OCI-LY7 (cell line): ENCODE results near the gene ALKBH3. TPM values are rescaled to one million over a fixed set of nuclear protein-coding genes. Genes with fewer than 3 reads are reported as not detected.

Source experiments
- BruUV-seq: library from RNA; stranded (reverse); fragments of 400-500 nt; replicated peaks from 2 replicates; lab custom pipeline; 2021; lab: Mats Ljungman, UMichigan
- CTCF ChIA-PET: fragments of 300-600 bp; sonication (Branson Sonifier 250); formaldehyde crosslinking; loops from one replicate; lab custom pipeline; 2022; ENCODE audit warnings: antibody characterized with exemption; ENCODE audit not compliant: unreplicated experiment; lab: Charles Lee
- POLR2A ChIA-PET: fragments of 300-600 bp; sonication (Branson Sonifier 250); formaldehyde crosslinking; loops from one replicate; lab custom pipeline; 2022; ENCODE audit warnings: antibody characterized with exemption; lab: Charles Lee
- DNase-seq: peaks from one replicate; pipeline ENCODE4 v3.0.0-alpha.2; 2015; ENCODE audit warnings: low spot score
- H2AFZ ChIP-seq: fragments of 200-600 bp; sonication (generic), shearing (Covaris generic); 2 replicates; pipeline ENCODE4 v1.6.1; 2014; ENCODE audit warnings: mild to moderate bottlenecking, antibody characterized with exemption, low read length, moderate library complexity
- H3K27ac ChIP-seq: fragments of 200-600 bp; sonication (generic); 2 replicates; pipeline ENCODE4 v1.5.1; 2014; ENCODE audit warnings: mixed run types, low read depth, mild to moderate bottlenecking, moderate library complexity, low read length, inconsistent platforms; ENCODE audit not compliant: poor library complexity, severe bottlenecking
- H3K36me3 ChIP-seq: fragments of 200-600 bp; sonication (generic); 2 replicates; pipeline ENCODE4 v1.6.1; 2014; ENCODE audit warnings: mild to moderate bottlenecking, antibody characterized with exemption, low read length, moderate library complexity, mixed read lengths; ENCODE audit not compliant: insufficient read depth
- H3K4me1 ChIP-seq: fragments of 200-600 bp; sonication (generic); 2 replicates; pipeline ENCODE4 v1.5.1; 2014; ENCODE audit warnings: mild to moderate bottlenecking, low read length; ENCODE audit not compliant: insufficient read depth, poor library complexity, severe bottlenecking
- H3K4me2 ChIP-seq: fragments of 200-600 bp; sonication (generic); 2 replicates; pipeline ENCODE4 v1.6.1; 2014; ENCODE audit warnings: mild to moderate bottlenecking, low read length
- H3K4me3 ChIP-seq: fragments of 200-600 bp; sonication (generic); 2 replicates; pipeline ENCODE4 v1.5.1; 2014; ENCODE audit warnings: mild to moderate bottlenecking, low read depth, low read length; ENCODE audit not compliant: poor library complexity, severe bottlenecking
- H3K79me2 ChIP-seq: fragments of 200-600 bp; sonication (generic); 2 replicates; pipeline ENCODE4 v1.6.1; 2016; ENCODE audit warnings: low read depth, mild to moderate bottlenecking, low read length, moderate library complexity, mixed read lengths; ENCODE audit not compliant: insufficient read depth
- H3K9me2 ChIP-seq: fragments of 200-600 bp; sonication (generic); 2 replicates; pipeline ENCODE4 v1.6.1; 2016; ENCODE audit warnings: mild to moderate bottlenecking, low read length, mixed read lengths; ENCODE audit not compliant: insufficient read depth
- H3K9me3 ChIP-seq: fragments of 200-600 bp; sonication (generic); 2 replicates; pipeline ENCODE4 v1.6.1; 2014; ENCODE audit warnings: mild to moderate bottlenecking, mixed run types, low read length, mixed read lengths
- H4K20me1 ChIP-seq: fragments of 200-600 bp; sonication (generic); 2 replicates; pipeline ENCODE4 v1.6.1; 2014; ENCODE audit warnings: mild to moderate bottlenecking, antibody characterized with exemption, low read length, moderate library complexity, mixed read lengths; ENCODE audit not compliant: insufficient read depth
- CTCF ChIP-seq: fragments of 200-600 bp; sonication (generic); conservative IDR thresholded peaks from 2 replicates; pipeline ENCODE4 v1.5.1; 2014; ENCODE audit warnings: mild to moderate bottlenecking, antibody characterized with exemption, low read length, moderate library complexity, mixed read lengths
- EZH2phosphoT487 ChIP-seq: fragments of 200-600 bp; sonication (generic); IDR thresholded peaks from 2 replicates; pipeline ENCODE4 v1.6.1; 2018; ENCODE audit warnings: low read depth, borderline replicate concordance, mild to moderate bottlenecking, mixed run types, antibody characterized with exemption, low read length, moderate library complexity, mixed read lengths
- intact Hi-C: fragments of 100-400 bp; cut with micrococcal nuclease; formaldehyde crosslinking; loops from one replicate; pipeline ENCODE4 v1.10.0; 2022; ENCODE audit not compliant: unreplicated experiment
- total RNA-seq, 2 experiments: library from RNA; depleted of rRNA in 1 of 2; stranded (reverse); fragments of >200 nt in 1 of 2; shearing (Covaris generic) in 1 of 2; gene quantifications; 2 replicates each; pipeline ENCODE4 v1.2.3, GENCODE V29; 2014 to 2022

Gene ALKBH3
- total RNA-seq, 2 experiments from 2014 or later, result not detected

DNA sequence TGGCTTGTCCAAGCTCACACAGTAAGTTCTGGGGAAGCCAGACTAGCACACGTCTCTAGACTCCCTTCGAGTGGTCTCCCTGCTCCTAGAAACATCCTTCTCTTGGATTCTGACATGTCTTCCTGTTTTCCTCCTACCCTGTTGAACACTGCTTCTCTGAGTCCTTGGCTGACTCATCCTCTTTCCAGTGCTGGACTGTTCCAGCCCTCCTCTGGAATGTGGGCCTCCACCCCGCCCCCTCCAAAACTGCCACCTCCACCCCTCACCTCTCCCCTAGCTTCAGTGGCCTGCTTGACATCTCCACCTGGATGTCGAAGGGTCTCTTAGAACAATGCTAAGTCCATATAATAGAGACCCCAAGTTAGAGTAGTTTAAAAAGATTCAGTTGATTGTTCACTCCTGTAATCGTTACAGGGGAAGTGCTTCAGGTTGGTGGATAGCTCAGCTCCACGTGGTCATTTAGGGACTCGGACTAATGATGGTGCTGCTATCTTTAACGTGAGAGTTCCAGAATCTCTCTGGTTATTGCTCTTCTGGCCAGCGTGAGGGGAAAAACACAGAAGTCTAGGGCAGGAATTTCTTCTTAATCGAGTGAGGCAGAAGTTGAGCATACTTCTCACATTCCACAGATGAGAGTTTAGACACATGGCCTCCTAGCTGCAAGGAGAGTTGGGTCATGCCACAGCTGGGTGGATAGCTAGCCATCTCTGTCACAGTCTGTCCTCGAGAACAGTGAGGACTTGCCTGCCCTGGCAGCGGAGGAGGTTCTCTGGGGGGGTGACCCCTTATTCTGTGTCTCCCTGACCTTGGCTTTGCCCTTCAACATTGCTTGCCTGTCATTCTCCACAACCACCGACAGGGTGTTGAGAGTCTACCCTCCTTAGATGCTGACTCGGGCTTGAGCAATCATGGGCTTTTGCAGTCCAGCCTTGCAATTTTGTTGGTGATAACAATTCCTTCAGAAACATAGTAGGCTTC lies 57.1 kb downstream of the ALKBH3 start:
- no TSS peak for BruUV-seq
- TF ChIP-seq EZH2phosphoT487, result no peak
- TF ChIP-seq CTCF, result no peak
- no peaks in the 10 kb centered on the region for H3K4me1 ChIP-seq
- H3K4me3 ChIP-seq, result no peak overlapping the region
- H3K79me2 ChIP-seq, result no peaks in the 10 kb centered on the region
- no peak overlapping the region for H2AFZ ChIP-seq
- POLR2A ChIA-PET, result interaction anchor here (0.6 kb wide), 1 partner anchor 552 kb away, joined by 5 read pairs; no protein-coding TSS in a partner anchor
- CTCF ChIA-PET, result no interaction called here
- H3K36me3 ChIP-seq, result no peaks in the 10 kb centered on the region
- no peak for DNase-seq
- no peak overlapping the region for H3K4me2 ChIP-seq
- intact Hi-C loops, result no loop called here
- H3K9me3 ChIP-seq, result no peaks in the 10 kb centered on the region
- H4K20me1 ChIP-seq, result no peaks in the 10 kb centered on the region
- H3K9me2 ChIP-seq, result no peaks in the 10 kb centered on the region
- no peak overlapping the region for H3K27ac ChIP-seq

DNA sequence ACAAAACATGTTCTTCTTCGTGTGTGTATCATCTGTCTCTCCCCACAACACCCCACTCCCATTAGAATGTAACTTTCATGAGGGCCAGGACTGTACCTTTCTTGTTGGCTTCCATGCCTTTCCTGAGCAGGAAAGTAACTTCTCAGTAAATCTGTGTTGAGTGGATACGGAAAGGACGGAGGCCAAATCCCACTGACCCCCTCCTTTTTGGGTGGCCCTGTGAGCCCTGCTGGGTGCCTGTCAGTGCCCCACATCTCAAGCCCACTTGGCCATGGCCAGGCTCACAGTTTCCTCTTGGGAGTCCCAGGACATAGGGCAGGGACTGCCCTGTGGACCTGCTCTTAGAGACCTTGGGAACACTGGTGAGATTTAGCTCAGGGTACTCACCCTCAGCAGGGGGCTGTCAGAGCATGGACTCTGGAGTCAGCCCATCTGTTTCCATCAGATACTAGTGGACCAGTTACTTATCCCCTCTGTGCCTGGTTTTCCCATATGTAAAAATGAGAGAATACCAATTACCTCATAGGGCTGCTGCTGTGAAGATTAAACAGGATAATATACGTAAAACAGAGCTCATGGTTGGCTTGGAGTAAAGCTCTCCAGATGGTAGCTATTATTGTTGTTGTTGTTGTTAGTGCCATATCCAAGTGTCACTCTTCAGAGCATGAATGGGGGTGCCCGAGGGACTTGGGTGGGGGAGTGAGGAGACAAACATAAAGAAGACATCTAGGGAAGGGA lies 60.8 kb downstream of the ALKBH3 start:
- ChIA-PET POLR2A (interaction anchor here (0.6 kb wide), 1 partner anchor 127 kb away, joined by 3 read pairs; no protein-coding TSS in a partner anchor), CTCF (no interaction called here)
- Histone ChIP-seq H3K9me3 (no peaks in the 10 kb centered on the region), H2AFZ (no peak overlapping the region), H3K4me3 (no peak overlapping the region), H3K36me3 (no peaks in the 10 kb centered on the region), H3K9me2 (no peaks in the 10 kb centered on the region), H3K27ac (no peak overlapping the region), H3K4me1 (no peaks in the 10 kb centered on the region), H3K79me2 (no peaks in the 10 kb centered on the region), H4K20me1 (no peaks in the 10 kb centered on the region), H3K4me2 (no peak overlapping the region)
- DNase-seq, result no peak
- BruUV-seq, result no TSS peak
- no peak for TF ChIP-seq CTCF
- no peak for TF ChIP-seq EZH2phosphoT487
- intact Hi-C loops, result no loop called here
